Measurements from ENCODE around the gene DOK6. TPM values are rescaled to one million over a fixed set of nuclear protein-coding genes. Genes with fewer than 3 reads are reported as not detected.

Gene DOK6
- total RNA-seq, 2 experiments from 2014 or later: not detected

GRCh38 chr18:69367104-69367503, 33.6 kb upstream of the DOK6 start:
- Histone ChIP-seq H3K4me3 (ENCODE audit: low read length) (no peak overlapping the region), H3K36me3 (ENCODE audit: insufficient read depth, low read length) (no peaks in the 10 kb centered on the region), H3K27ac (ENCODE audit: low read depth in 1 of 2, low read length in 2 of 2) (no peak overlapping the region), H3K9me3 (ENCODE audit: control insufficient read depth in 1 of 2, insufficient read depth in 1 of 2, low read length in 2 of 2) (no peaks in the 10 kb centered on the region), H3K27me3 (ENCODE audit: control insufficient read depth in 1 of 2, insufficient read depth in 2 of 2, low read length in 2 of 2) (peaks cover 0 to 5% of the 10 kb centered on the region in 2 experiments), H3K4me1 (ENCODE audit: insufficient read depth, low read length) (no peaks in the 10 kb centered on the region)
- no peak for TF ChIP-seq CTCF (IDR thresholded peaks at IDR 0.05)
- Mint-ChIP-seq H3K27ac (no peak overlapping the region), H3K4me3 (no peak overlapping the region), H3K36me3 (ENCODE audit: low read depth) (no peaks in the 10 kb centered on the region), H3K4me1 (ENCODE audit: low read depth) (no peaks in the 10 kb centered on the region), H3K27me3 (no peaks in the 10 kb centered on the region), H3K9me3 (no peaks in the 10 kb centered on the region)
- CTCF ChIA-PET: interaction anchor here (1.0 to 1.5 kb wide), 2 partner anchors 11 to 13 kb away, joined by 3 to 4 read pairs; no protein-coding TSS in a partner anchor
- DNase-seq: no peak
- ATAC-seq (ENCODE audit: poor library complexity): no peak
- intact Hi-C loops (cut with DNase I, micrococcal nuclease): no loop called here
- POLR2A ChIA-PET: no interaction called here

GRCh38 chr18:69371729-69372128, 29.0 kb upstream of the DOK6 start:
- H3K4me3 Mint-ChIP-seq: no peak overlapping the region
- intact Hi-C loops (cut with DNase I, micrococcal nuclease): no loop called here
- no peak for TF ChIP-seq CTCF (IDR thresholded peaks at IDR 0.05)

GRCh38 chr18:69380324-69380723, 20.4 kb upstream of the DOK6 start:
- no peaks in the 10 kb centered on the region for H3K36me3 ChIP-seq (ENCODE audit: insufficient read depth, low read length)
- H3K9me3 Mint-ChIP-seq: no peaks in the 10 kb centered on the region
- no peaks in the 10 kb centered on the region for H3K27me3 ChIP-seq (ENCODE audit: control insufficient read depth in 1 of 2, insufficient read depth in 2 of 2, low read length in 2 of 2)
- H3K4me3 ChIP-seq (ENCODE audit: low read length): no peak overlapping the region
- H3K4me3 Mint-ChIP-seq: no peak overlapping the region
- H3K4me1 Mint-ChIP-seq (ENCODE audit: low read depth): no peaks in the 10 kb centered on the region
- ATAC-seq (ENCODE audit: poor library complexity) (no peak), DNase-seq (no peak)
- peaks cover 13% of the 10 kb centered on the region for H3K27me3 Mint-ChIP-seq
- H3K36me3 Mint-ChIP-seq (ENCODE audit: low read depth): no peaks in the 10 kb centered on the region
- TF ChIP-seq CTCF (IDR thresholded peaks at IDR 0.05): no peak
- no peak overlapping the region for H3K27ac Mint-ChIP-seq
- no peak overlapping the region for H3K27ac ChIP-seq (ENCODE audit: low read depth in 1 of 2, low read length in 2 of 2)
- CTCF ChIA-PET: interaction anchor here (0.5 kb wide), 1 partner anchor 1435 kb away, joined by 3 read pairs; no protein-coding TSS in a partner anchor
- no peaks in the 10 kb centered on the region for H3K9me3 ChIP-seq (ENCODE audit: control insufficient read depth in 1 of 2, insufficient read depth in 1 of 2, low read length in 2 of 2)
- POLR2A ChIA-PET: no interaction called here
- no peaks in the 10 kb centered on the region for H3K4me1 ChIP-seq (ENCODE audit: insufficient read depth, low read length)
- intact Hi-C loops (cut with DNase I, micrococcal nuclease): no loop called here

More at GRCh38 chr18:69371729-69372128, 29.0 kb upstream of the DOK6 start:
- H3K9me3 ChIP-seq (ENCODE audit: control insufficient read depth in 1 of 2, insufficient read depth in 1 of 2, low read length in 2 of 2): no peaks in the 10 kb centered on the region
- Mint-ChIP-seq H3K27me3 (peaks cover 7% of the 10 kb centered on the region), H3K4me1 (ENCODE audit: low read depth) (no peaks in the 10 kb centered on the region), H3K9me3 (peaks cover 2% of the 10 kb centered on the region), H3K27ac (no peak overlapping the region), H3K36me3 (ENCODE audit: low read depth) (no peaks in the 10 kb centered on the region)
- H3K36me3 ChIP-seq (ENCODE audit: insufficient read depth, low read length): no peaks in the 10 kb centered on the region
- POLR2A ChIA-PET: no interaction called here
- H3K4me3 ChIP-seq (ENCODE audit: low read length): no peak overlapping the region
- no peak overlapping the region for H3K27ac ChIP-seq (ENCODE audit: low read depth in 1 of 2, low read length in 2 of 2)
- no peaks in the 10 kb centered on the region for H3K27me3 ChIP-seq (ENCODE audit: control insufficient read depth in 1 of 2, insufficient read depth in 2 of 2, low read length in 2 of 2)
- H3K4me1 ChIP-seq (ENCODE audit: insufficient read depth, low read length): no peaks in the 10 kb centered on the region
- DNase-seq (no peak), ATAC-seq (ENCODE audit: poor library complexity) (no peak)
- CTCF ChIA-PET: no interaction called here

Measured in CD4-positive, alpha-beta T cell (primary cell).